Activated gamma-delta T cell (primary cell): ENCODE results near the gene CEMIP2.
"Not testable (repeated sequence)": the region's sequence is repeated elsewhere in the genome, so short reads cannot be mapped to it uniquely, and the experiment has no call there.

Experiments
- DNase-seq: peaks from one replicate; lab custom pipeline; 2025; lab: John Stamatoyannopoulos, UW
- total RNA-seq, 2 donors: gene quantifications; one replicate each; lab custom pipeline; 2026; lab: John Stamatoyannopoulos, UW

The CEMIP2 gene
- total RNA-seq = 265 to 341 reads per million in 2 donors

GRCh38 chr9:71768388-71769174, at the start of gene CEMIP2:
Gene CEMIP2, minus strand, starts transcription at chr9:71768513. Its CDS starts 18,140 bp downstream, at chr9:71750373.
- peak; percentile 80 for DNase-seq

- no peak for DNase-seq
Observed at GRCh38 chr9:71816916-71817451, 48.7 kb upstream of the CEMIP2 start.

GRCh38 chr9:71814815-71815214, 46.5 kb upstream of the CEMIP2 start:
- DNase-seq = no peak

GRCh38 chr9:71814226-71814625, 45.9 kb upstream of the CEMIP2 start:
- DNase-seq = no peak

GRCh38 chr9:71812385-71812784, 44.1 kb upstream of the CEMIP2 start:
- no peak for DNase-seq

GRCh38 chr9:71808068-71808467, 39.8 kb upstream of the CEMIP2 start:
- DNase-seq = no peak

- no peak for DNase-seq
Observed at GRCh38 chr9:71806901-71807307, 38.6 kb upstream of the CEMIP2 start.

- DNase-seq = not testable (repeated sequence)
Observed at GRCh38 chr9:71805096-71805495, 36.8 kb upstream of the CEMIP2 start.

GRCh38 chr9:71801826-71802225, 33.5 kb upstream of the CEMIP2 start:
- DNase-seq = no peak

GRCh38 chr9:71797266-71797665, 29.0 kb upstream of the CEMIP2 start:
- no peak for DNase-seq

- DNase-seq = no peak
Observed at GRCh38 chr9:71796100-71796767, 27.9 kb upstream of the CEMIP2 start.

- no peak for DNase-seq
Observed at GRCh38 chr9:71795097-71795813, 26.9 kb upstream of the CEMIP2 start.

- DNase-seq = no peak
Observed at GRCh38 chr9:71793386-71794105, 25.2 kb upstream of the CEMIP2 start.

GRCh38 chr9:71791875-71792274, 23.6 kb upstream of the CEMIP2 start:
- no peak for DNase-seq

- no peak for DNase-seq
Observed at GRCh38 chr9:71790296-71790695, 22.0 kb upstream of the CEMIP2 start.

GRCh38 chr9:71783120-71783523, 14.8 kb upstream of the CEMIP2 start:
- DNase-seq = peak; percentile 69

- DNase-seq = no peak
Observed at GRCh38 chr9:71781391-71781790, 13.1 kb upstream of the CEMIP2 start.

- no peak for DNase-seq
Observed at GRCh38 chr9:71780953-71781352, 12.6 kb upstream of the CEMIP2 start.

- DNase-seq = no peak
Observed at GRCh38 chr9:71778085-71778484, 9.8 kb upstream of the CEMIP2 start.

- DNase-seq = no peak
Observed at GRCh38 chr9:71774920-71775319, 6.6 kb upstream of the CEMIP2 start.

- DNase-seq = no peak
Observed at GRCh38 chr9:71772726-71773125, 4.4 kb upstream of the CEMIP2 start.

GRCh38 chr9:71770170-71770569, 1.9 kb upstream of the CEMIP2 start:
- no peak for DNase-seq
